ENCODE measurements around the gene GNB4. TPM values are rescaled to one million over a fixed set of nuclear protein-coding genes. Genes with fewer than 3 reads are reported as not detected.

GNB4 gene
- polyA plus RNA-seq (2012; ENCODE audit: missing spikeins), result 2.5 TPM

GRCh38 chr3:179451265-179452175, at the start of gene GNB4:
GNB4 (minus strand) TSS chr3:179451470; CDS start chr3:179426200, 25,270 bp downstream.
- peak; percentile 63 for DNase-seq (ENCODE audit: insufficient read length)
- TF ChIP-seq TAF1 (IDR thresholded peaks at IDR 0.05; ENCODE audit: borderline replicate concordance, low read depth, low read length) (no peak), POLR2AphosphoS5 (IDR thresholded peaks at IDR 0.05; ENCODE audit: low read depth, low read length) (no peak), POLR2A (IDR thresholded peaks at IDR 0.05; ENCODE audit: low read depth, low read length) (no peak)
- peak; percentile 63 for FAIRE-seq

GRCh38 chr3:179495483-179495882, 44.2 kb upstream of the GNB4 start:
- FAIRE-seq (no peak), DNase-seq (ENCODE audit: insufficient read length) (no peak)
- TF ChIP-seq POLR2AphosphoS5 (IDR thresholded peaks at IDR 0.05; ENCODE audit: low read depth, low read length) (no peak), POLR2A (IDR thresholded peaks at IDR 0.05; ENCODE audit: low read depth, low read length) (no peak), TAF1 (IDR thresholded peaks at IDR 0.05; ENCODE audit: borderline replicate concordance, low read depth, low read length) (no peak)

GRCh38 chr3:179493260-179493659, 42.0 kb upstream of the GNB4 start:
- DNase-seq (ENCODE audit: insufficient read length) (no peak), FAIRE-seq (no peak)
- TF ChIP-seq POLR2AphosphoS5 (IDR thresholded peaks at IDR 0.05; ENCODE audit: low read depth, low read length) (no peak), POLR2A (IDR thresholded peaks at IDR 0.05; ENCODE audit: low read depth, low read length) (no peak), TAF1 (IDR thresholded peaks at IDR 0.05; ENCODE audit: borderline replicate concordance, low read depth, low read length) (no peak)

- TF ChIP-seq TAF1 (IDR thresholded peaks at IDR 0.05; ENCODE audit: borderline replicate concordance, low read depth, low read length) (no peak), POLR2AphosphoS5 (IDR thresholded peaks at IDR 0.05; ENCODE audit: low read depth, low read length) (no peak), POLR2A (IDR thresholded peaks at IDR 0.05; ENCODE audit: low read depth, low read length) (no peak)
- FAIRE-seq (no peak), DNase-seq (ENCODE audit: insufficient read length) (no peak)
These were observed 36.9 kb upstream of the GNB4 start for GRCh38 chr3:179488213-179488612.

GRCh38 chr3:179486806-179487205, 35.5 kb upstream of the GNB4 start:
- FAIRE-seq, result no peak
- no peak for DNase-seq (ENCODE audit: insufficient read length)
- TF ChIP-seq POLR2AphosphoS5 (IDR thresholded peaks at IDR 0.05; ENCODE audit: low read depth, low read length) (no peak), TAF1 (IDR thresholded peaks at IDR 0.05; ENCODE audit: borderline replicate concordance, low read depth, low read length) (no peak), POLR2A (IDR thresholded peaks at IDR 0.05; ENCODE audit: low read depth, low read length) (no peak)

GRCh38 chr3:179482857-179483256, 31.6 kb upstream of the GNB4 start:
- DNase-seq (ENCODE audit: insufficient read length) (no peak), FAIRE-seq (no peak)
- no peak for TF ChIP-seq POLR2A (IDR thresholded peaks at IDR 0.05; ENCODE audit: low read depth, low read length)
- TF ChIP-seq POLR2AphosphoS5 (IDR thresholded peaks at IDR 0.05; ENCODE audit: low read depth, low read length), result no peak
- TF ChIP-seq TAF1 (IDR thresholded peaks at IDR 0.05; ENCODE audit: borderline replicate concordance, low read depth, low read length), result no peak

- TF ChIP-seq POLR2AphosphoS5 (IDR thresholded peaks at IDR 0.05; ENCODE audit: low read depth, low read length), result no peak
- TF ChIP-seq TAF1 (IDR thresholded peaks at IDR 0.05; ENCODE audit: borderline replicate concordance, low read depth, low read length), result no peak
- no peak for TF ChIP-seq POLR2A (IDR thresholded peaks at IDR 0.05; ENCODE audit: low read depth, low read length)
- no peak for DNase-seq (ENCODE audit: insufficient read length)
- no peak for FAIRE-seq
These were observed 24.9 kb upstream of the GNB4 start for GRCh38 chr3:179476215-179476614.

- TF ChIP-seq POLR2AphosphoS5 (IDR thresholded peaks at IDR 0.05; ENCODE audit: low read depth, low read length) (no peak), TAF1 (IDR thresholded peaks at IDR 0.05; ENCODE audit: borderline replicate concordance, low read depth, low read length) (no peak), POLR2A (IDR thresholded peaks at IDR 0.05; ENCODE audit: low read depth, low read length) (no peak)
- no peak for FAIRE-seq
- no peak for DNase-seq (ENCODE audit: insufficient read length)
These were observed 23.2 kb upstream of the GNB4 start for GRCh38 chr3:179474480-179474879.

GRCh38 chr3:179473565-179473964, 22.3 kb upstream of the GNB4 start:
- no peak for TF ChIP-seq POLR2A (IDR thresholded peaks at IDR 0.05; ENCODE audit: low read depth, low read length)
- no peak for TF ChIP-seq TAF1 (IDR thresholded peaks at IDR 0.05; ENCODE audit: borderline replicate concordance, low read depth, low read length)
- TF ChIP-seq POLR2AphosphoS5 (IDR thresholded peaks at IDR 0.05; ENCODE audit: low read depth, low read length), result no peak
- DNase-seq (ENCODE audit: insufficient read length), result no peak
- FAIRE-seq, result peak; percentile 5

GRCh38 chr3:179464323-179465092, 13.2 kb upstream of the GNB4 start:
- FAIRE-seq (peak; percentile 81), DNase-seq (ENCODE audit: insufficient read length) (no peak)
- no peak for TF ChIP-seq POLR2A (IDR thresholded peaks at IDR 0.05; ENCODE audit: low read depth, low read length)
- TF ChIP-seq TAF1 (IDR thresholded peaks at IDR 0.05; ENCODE audit: borderline replicate concordance, low read depth, low read length), result no peak

- FAIRE-seq, result no peak
These were observed 12.0 kb upstream of the GNB4 start for GRCh38 chr3:179463319-179463718.

More at GRCh38 chr3:179463319-179463718, 12.0 kb upstream of the GNB4 start:
- DNase-seq (ENCODE audit: insufficient read length), result no peak
- TF ChIP-seq POLR2A (IDR thresholded peaks at IDR 0.05; ENCODE audit: low read depth, low read length), result no peak
- TF ChIP-seq TAF1 (IDR thresholded peaks at IDR 0.05; ENCODE audit: borderline replicate concordance, low read depth, low read length), result no peak
- no peak for TF ChIP-seq POLR2AphosphoS5 (IDR thresholded peaks at IDR 0.05; ENCODE audit: low read depth, low read length)
